Measurements from ENCODE around the gene ZP3. TPM values are rescaled to one million over a fixed set of nuclear protein-coding genes. Genes with fewer than 3 reads are reported as not detected.
"Not testable (repeated sequence)": the region's sequence is repeated elsewhere in the genome, so short reads cannot be mapped to it uniquely, and the experiment has no call there.

Gene ZP3
- total and polyA plus RNA-seq, 7 donors, result 0.23 to 12.3 (median 0.74) TPM; not detected in 1

- no peak for ATAC-seq
- Histone ChIP-seq H3K36me3 (ENCODE audit: insufficient read depth in 1 of 2, low read depth in 1 of 2) (no peaks in the 10 kb centered on the region), H3K9me3 (no peaks in the 10 kb centered on the region), H3K27ac (no peak overlapping the region), H3K4me3 (no peak overlapping the region), H3K4me1 (no peaks in the 10 kb centered on the region), H3K27me3 (ENCODE audit: insufficient read depth in 3 of 3, low read length in 2 of 3) (no peaks in the 10 kb centered on the region)
- intact Hi-C loops (cut with DNase I), result no loop called here
- DNase-seq, result no peak
- no peak for TF ChIP-seq CTCF (IDR thresholded peaks at IDR 0.05)
- WGBS, 3 donors, result 79 to 87% (median 82%) methylated on average over 5 of the region's 5 CpGs
These were observed 12.5 kb upstream of the ZP3 start for GRCh38 chr7:76412249-76412648.

GRCh38 chr7:76417654-76418310 lies 7.0 kb upstream of the ZP3 start:
- H3K36me3 ChIP-seq (ENCODE audit: insufficient read depth in 1 of 2, low read depth in 1 of 2); H3K27ac ChIP-seq; intact Hi-C loops (cut with DNase I); DNase-seq; H3K9me3 ChIP-seq; ATAC-seq; H3K4me3 ChIP-seq; H3K27me3 ChIP-seq (ENCODE audit: insufficient read depth in 3 of 3, low read length in 2 of 3); H3K4me1 ChIP-seq: not testable (repeated sequence)
- WGBS, 3 donors, result 93 to 96% (median 94%) methylated on average over 10 of the region's 10 CpGs

GRCh38 chr7:76421097-76421496 lies 3.7 kb upstream of the ZP3 start:
- WGBS, 3 donors, result 80 to 82% (median 82%) methylated on average over 6 of the region's 6 CpGs
- DNase-seq; H3K4me3 ChIP-seq; H3K9me3 ChIP-seq; H3K4me1 ChIP-seq; ATAC-seq; H3K27ac ChIP-seq; intact Hi-C loops (cut with DNase I); H3K27me3 ChIP-seq (ENCODE audit: insufficient read depth in 3 of 3, low read length in 2 of 3); H3K36me3 ChIP-seq (ENCODE audit: insufficient read depth in 1 of 2, low read depth in 1 of 2): not testable (repeated sequence)

GRCh38 chr7:76423666-76424412 lies 911 bp upstream of the ZP3 start:
- intact Hi-C loops (cut with DNase I), result no loop called here
- no peak for TF ChIP-seq CTCF (IDR thresholded peaks at IDR 0.05)
- no peaks in the 10 kb centered on the region for H3K27me3 ChIP-seq (ENCODE audit: insufficient read depth in 3 of 3, low read length in 2 of 3)
- H3K9me3 ChIP-seq, result peaks cover 6% of the 10 kb centered on the region
- H3K4me1 ChIP-seq, result no peaks in the 10 kb centered on the region
- no peak overlapping the region for H3K27ac ChIP-seq
- no peaks in the 10 kb centered on the region for H3K36me3 ChIP-seq (ENCODE audit: insufficient read depth in 1 of 2, low read depth in 1 of 2)
- ATAC-seq (no peak), DNase-seq (no peak)
- WGBS, 3 donors, result 57 to 67% (median 63%) methylated on average over 15 of the region's 15 CpGs
- H3K4me3 ChIP-seq, result no peak overlapping the region

- WGBS, 3 donors, result 91 to 93% (median 91%) methylated on average over 9 of the region's 9 CpGs
- DNase-seq, result no peak
- intact Hi-C loops (cut with DNase I), result no loop called here
These were observed 406 bp downstream of the ZP3 start for GRCh38 chr7:76425156-76425555.

GRCh38 chr7:76425558-76425957 lies 808 bp downstream of the ZP3 start:
- ATAC-seq; H3K9me3 ChIP-seq; DNase-seq; H3K27me3 ChIP-seq (ENCODE audit: insufficient read depth in 3 of 3, low read length in 2 of 3); H3K4me3 ChIP-seq; H3K4me1 ChIP-seq; H3K36me3 ChIP-seq (ENCODE audit: insufficient read depth in 1 of 2, low read depth in 1 of 2); intact Hi-C loops (cut with DNase I); H3K27ac ChIP-seq: not testable (repeated sequence)
- 92 to 99% (median 96%) methylated on average over 4 of the region's 4 CpGs for WGBS, 3 donors

More at GRCh38 chr7:76425156-76425555, 406 bp downstream of the ZP3 start:
- H3K36me3 ChIP-seq (ENCODE audit: insufficient read depth in 1 of 2, low read depth in 1 of 2), result no peaks in the 10 kb centered on the region
- peaks cover 6% of the 10 kb centered on the region for H3K9me3 ChIP-seq
- H3K4me1 ChIP-seq, result no peaks in the 10 kb centered on the region
- H3K27ac ChIP-seq, result no peak overlapping the region
- no peaks in the 10 kb centered on the region for H3K27me3 ChIP-seq (ENCODE audit: insufficient read depth in 3 of 3, low read length in 2 of 3)
- ATAC-seq, result no peak
- H3K4me3 ChIP-seq, result no peak overlapping the region
- no peak for TF ChIP-seq CTCF (IDR thresholded peaks at IDR 0.05)
